Activated T-helper 2 cell treated with anti-CD3 and anti-CD28 coated beads, Interferon-gamma antibody, Interleukin-2, Interleukin-4, amounts not matched to agents 10 μg/mL and 5 μg/mL and 100 μg/mL, durations not matched to agents 14 hours and 24 hours and 36 hours (primary cell): ENCODE data around the gene INSRR. TPM values are rescaled to one million over a fixed set of nuclear protein-coding genes. Genes with fewer than 3 reads are reported as not detected.

Source experiments
- DNase-seq: peaks from one replicate; pipeline ENCODE4 v3.0.0; 2021; ENCODE audit warnings: low spot score
- H3K27ac Mint-ChIP-seq: one replicate; pipeline ENCODE4 v1.8.0; 2021; ENCODE audit warnings: mixed read lengths
- H3K27me3 Mint-ChIP-seq: one replicate; pipeline ENCODE4 v1.8.0; 2021; ENCODE audit warnings: low read depth, mixed read lengths
- H3K36me3 Mint-ChIP-seq: one replicate; pipeline ENCODE4 v1.8.0; 2021; ENCODE audit warnings: low read depth, mixed read lengths
- H3K4me1 Mint-ChIP-seq: one replicate; pipeline ENCODE4 v1.8.0; 2021; ENCODE audit warnings: low read depth, mixed read lengths
- H3K4me3 Mint-ChIP-seq: one replicate; pipeline ENCODE4 v1.8.0; 2021; ENCODE audit warnings: low read depth, mild to moderate bottlenecking, moderate library complexity, mixed read lengths
- H3K9me3 Mint-ChIP-seq: one replicate; pipeline ENCODE4 v1.8.0; 2021; ENCODE audit warnings: mixed read lengths
- intact Hi-C: fragments of 100-400 bp; cut with micrococcal nuclease; formaldehyde crosslinking; loops from one replicate; pipeline ENCODE4 v1.15.1; 2023
- total RNA-seq: library from RNA; stranded (reverse); gene quantifications from 2 replicates; pipeline ENCODE4 v1.2.3, GENCODE V29; 2022

The INSRR gene
- total RNA-seq, 1 donor from 2014 or later, result 1.4 TPM

- Mint-ChIP-seq H3K27me3 (no peaks in the 10 kb centered on the region), H3K4me1 (peaks cover 3% of the 10 kb centered on the region), H3K36me3 (peaks cover 74% of the 10 kb centered on the region), H3K4me3 (no peak overlapping the region), H3K27ac (no peak overlapping the region), H3K9me3 (no peaks in the 10 kb centered on the region)
- no peak for DNase-seq
- intact Hi-C loops, result no loop called here
Observed at GRCh38 chr1:156877433-156878170, 18.7 kb upstream of the INSRR start.

- H3K27me3 Mint-ChIP-seq, result no peaks in the 10 kb centered on the region
- peaks cover 6% of the 10 kb centered on the region for H3K4me1 Mint-ChIP-seq
- DNase-seq, result no peak
- H3K4me3 Mint-ChIP-seq, result no peak overlapping the region
- intact Hi-C loops, result no loop called here
- peaks cover 77% of the 10 kb centered on the region for H3K36me3 Mint-ChIP-seq
- no peaks in the 10 kb centered on the region for H3K9me3 Mint-ChIP-seq
- no peak overlapping the region for H3K27ac Mint-ChIP-seq
Observed at GRCh38 chr1:156876281-156876680, 17.4 kb upstream of the INSRR start.

GRCh38 chr1:156875341-156875615 is 16.4 kb upstream of the INSRR start:
- Mint-ChIP-seq H3K36me3 (peaks cover 76% of the 10 kb centered on the region), H3K27ac (no peak overlapping the region), H3K4me1 (peaks cover 16% of the 10 kb centered on the region), H3K9me3 (no peaks in the 10 kb centered on the region), H3K4me3 (no peak overlapping the region), H3K27me3 (no peaks in the 10 kb centered on the region)
- intact Hi-C loops, result no loop called here
- no peak for DNase-seq

- H3K27ac Mint-ChIP-seq, result no peak overlapping the region
- peaks cover 77% of the 10 kb centered on the region for H3K36me3 Mint-ChIP-seq
- no peak for DNase-seq
- no peak overlapping the region for H3K4me3 Mint-ChIP-seq
- no peaks in the 10 kb centered on the region for H3K27me3 Mint-ChIP-seq
- H3K9me3 Mint-ChIP-seq, result no peaks in the 10 kb centered on the region
- intact Hi-C loops, result no loop called here
- peaks cover 21% of the 10 kb centered on the region for H3K4me1 Mint-ChIP-seq
Observed at GRCh38 chr1:156874572-156875340, 15.8 kb upstream of the INSRR start.

GRCh38 chr1:156874142-156874541 is 15.2 kb upstream of the INSRR start:
- H3K4me3 Mint-ChIP-seq, result no peak overlapping the region
- H3K4me1 Mint-ChIP-seq, result peaks cover 26% of the 10 kb centered on the region
- H3K27me3 Mint-ChIP-seq, result no peaks in the 10 kb centered on the region
- no peaks in the 10 kb centered on the region for H3K9me3 Mint-ChIP-seq
- peaks cover 81% of the 10 kb centered on the region for H3K36me3 Mint-ChIP-seq
- no peak overlapping the region for H3K27ac Mint-ChIP-seq
- intact Hi-C loops, result no loop called here
- no peak for DNase-seq

- no peaks in the 10 kb centered on the region for H3K9me3 Mint-ChIP-seq
- no peak overlapping the region for H3K4me3 Mint-ChIP-seq
- H3K27me3 Mint-ChIP-seq, result no peaks in the 10 kb centered on the region
- intact Hi-C loops, result no loop called here
- H3K36me3 Mint-ChIP-seq, result peaks cover 83% of the 10 kb centered on the region
- no peak overlapping the region for H3K27ac Mint-ChIP-seq
- H3K4me1 Mint-ChIP-seq, result peaks cover 26% of the 10 kb centered on the region
- DNase-seq, result no peak
Observed at GRCh38 chr1:156873659-156874058, 14.7 kb upstream of the INSRR start.

GRCh38 chr1:156869455-156869854 is 10.5 kb upstream of the INSRR start:
- Mint-ChIP-seq H3K27ac (peak overlapping the region; percentile 87), H3K4me3 (no peak overlapping the region), H3K36me3 (peaks cover 90% of the 10 kb centered on the region), H3K27me3 (no peaks in the 10 kb centered on the region), H3K9me3 (no peaks in the 10 kb centered on the region), H3K4me1 (peaks cover 57% of the 10 kb centered on the region)
- intact Hi-C loops, result no loop called here
- no peak for DNase-seq

GRCh38 chr1:156868341-156868740 is 9.4 kb upstream of the INSRR start:
- no peak overlapping the region for H3K4me3 Mint-ChIP-seq
- H3K27ac Mint-ChIP-seq, result peak overlapping the region; percentile 56
- H3K36me3 Mint-ChIP-seq, result peaks cover 90% of the 10 kb centered on the region
- intact Hi-C loops, result no loop called here
- H3K27me3 Mint-ChIP-seq, result no peaks in the 10 kb centered on the region
- no peak for DNase-seq
- H3K4me1 Mint-ChIP-seq, result peaks cover 65% of the 10 kb centered on the region
- no peaks in the 10 kb centered on the region for H3K9me3 Mint-ChIP-seq

- Mint-ChIP-seq H3K4me3 (peak overlapping the region; percentile 87), H3K27ac (peak overlapping the region; percentile 88), H3K9me3 (no peaks in the 10 kb centered on the region), H3K4me1 (peaks cover 76% of the 10 kb centered on the region), H3K27me3 (no peaks in the 10 kb centered on the region), H3K36me3 (peaks cover 94% of the 10 kb centered on the region)
- intact Hi-C loops, result no loop called here
- DNase-seq, result no peak
Observed at GRCh38 chr1:156866249-156866909, 7.5 kb upstream of the INSRR start.

- intact Hi-C loops, result no loop called here
- DNase-seq, result no peak
- H3K4me3 Mint-ChIP-seq, result peak overlapping the region; percentile 87
- H3K27me3 Mint-ChIP-seq, result no peaks in the 10 kb centered on the region
- peak overlapping the region; percentile 88 for H3K27ac Mint-ChIP-seq
- H3K36me3 Mint-ChIP-seq, result peaks cover 90% of the 10 kb centered on the region
- no peaks in the 10 kb centered on the region for H3K9me3 Mint-ChIP-seq
- peaks cover 73% of the 10 kb centered on the region for H3K4me1 Mint-ChIP-seq
Observed at GRCh38 chr1:156865865-156866248, 6.9 kb upstream of the INSRR start.

GRCh38 chr1:156865258-156865657 is 6.3 kb upstream of the INSRR start:
- Mint-ChIP-seq H3K4me1 (peaks cover 69% of the 10 kb centered on the region), H3K36me3 (peaks cover 84% of the 10 kb centered on the region), H3K27ac (peak overlapping the region; percentile 88), H3K9me3 (no peaks in the 10 kb centered on the region), H3K27me3 (no peaks in the 10 kb centered on the region), H3K4me3 (peak overlapping the region; percentile 87)
- intact Hi-C loops, result no loop called here
- DNase-seq, result no peak

GRCh38 chr1:156864796-156865195 is 5.9 kb upstream of the INSRR start:
- Mint-ChIP-seq H3K4me3 (peak overlapping the region; percentile 87), H3K36me3 (peaks cover 80% of the 10 kb centered on the region), H3K9me3 (no peaks in the 10 kb centered on the region), H3K4me1 (peaks cover 66% of the 10 kb centered on the region), H3K27ac (peak overlapping the region; percentile 88), H3K27me3 (peaks cover under 1% of the 10 kb centered on the region)
- no peak for DNase-seq
- intact Hi-C loops, result loop anchor here (5.0 kb wide), 1 partner anchor 268 kb away; no protein-coding TSS in a partner anchor

GRCh38 chr1:156863631-156864030 is 4.7 kb upstream of the INSRR start:
- H3K4me3 Mint-ChIP-seq, result peak overlapping the region; percentile 87
- no peak for DNase-seq
- peaks cover 67% of the 10 kb centered on the region for H3K4me1 Mint-ChIP-seq
- peaks cover 6% of the 10 kb centered on the region for H3K27me3 Mint-ChIP-seq
- intact Hi-C loops, result loop anchor here (1.0 to 5.0 kb wide), 3 partner anchors 27 to 269 kb away; partner anchors contain the start of gene SH2D2A
- H3K36me3 Mint-ChIP-seq, result peaks cover 68% of the 10 kb centered on the region
- peak overlapping the region; percentile 73 for H3K27ac Mint-ChIP-seq
- H3K9me3 Mint-ChIP-seq, result no peaks in the 10 kb centered on the region
